GM18526 (cell line): ENCODE data around the gene IGIP.

ENCODE experiments used
- POLR2A ChIP-seq: IDR thresholded peaks from 3 replicates; pipeline ENCODE4 v1.6.1; 2011; ENCODE audit not compliant: insufficient read length; ENCODE audit errors: extremely low read depth

Gene IGIP

GRCh38 chr5:140126315-140127012 is 727 bp downstream of the IGIP start:
- TF ChIP-seq POLR2A = no peak

GRCh38 chr5:140128376-140128775 is 2.6 kb downstream of the IGIP start:
- no peak for TF ChIP-seq POLR2A

- TF ChIP-seq POLR2A = no peak
These were observed 5.4 kb downstream of the IGIP start for GRCh38 chr5:140130949-140131733.

GRCh38 chr5:140131967-140132409 is 6.3 kb downstream of the IGIP start:
- TF ChIP-seq POLR2A = no peak

GRCh38 chr5:140133514-140134167 is 7.9 kb downstream of the IGIP start:
- TF ChIP-seq POLR2A = no peak

- no peak for TF ChIP-seq POLR2A
These were observed 8.7 kb downstream of the IGIP start for GRCh38 chr5:140134277-140134935.

- TF ChIP-seq POLR2A = no peak
These were observed 9.4 kb downstream of the IGIP start for GRCh38 chr5:140135127-140135526.

GRCh38 chr5:140136624-140137023 is 10.9 kb downstream of the IGIP start:
- TF ChIP-seq POLR2A = no peak

- TF ChIP-seq POLR2A = no peak
These were observed 14.7 kb downstream of the IGIP start for GRCh38 chr5:140140435-140140834.

GRCh38 chr5:140141241-140141640 is 15.5 kb downstream of the IGIP start:
- no peak for TF ChIP-seq POLR2A

- no peak for TF ChIP-seq POLR2A
These were observed 16.5 kb downstream of the IGIP start for GRCh38 chr5:140142246-140142645.

- no peak for TF ChIP-seq POLR2A
These were observed 17.1 kb downstream of the IGIP start for GRCh38 chr5:140142856-140143255.

- TF ChIP-seq POLR2A = no peak
These were observed 18.0 kb downstream of the IGIP start for GRCh38 chr5:140143521-140144258.

GRCh38 chr5:140145256-140145655 is 19.5 kb downstream of the IGIP start:
- no peak for TF ChIP-seq POLR2A

- TF ChIP-seq POLR2A = no peak
These were observed 20.2 kb downstream of the IGIP start for GRCh38 chr5:140145818-140146522.

GRCh38 chr5:140146523-140146842 is 20.7 kb downstream of the IGIP start:
- TF ChIP-seq POLR2A = no peak
